ENCODE results near the gene RNF151. TPM values are rescaled to one million over a fixed set of nuclear protein-coding genes. Genes with fewer than 3 reads are reported as not detected.

Gene RNF151
- total and polyA plus RNA-seq, 2 of the 13 experiments (the other 11 are each of a cell fraction or from before 2014, with no cell fraction given): not detected

GRCh38 chr16:2003827-2004641, 37.4 kb downstream of the RNF151 start (continued):
- TF ChIP-seq, protein P1, sequence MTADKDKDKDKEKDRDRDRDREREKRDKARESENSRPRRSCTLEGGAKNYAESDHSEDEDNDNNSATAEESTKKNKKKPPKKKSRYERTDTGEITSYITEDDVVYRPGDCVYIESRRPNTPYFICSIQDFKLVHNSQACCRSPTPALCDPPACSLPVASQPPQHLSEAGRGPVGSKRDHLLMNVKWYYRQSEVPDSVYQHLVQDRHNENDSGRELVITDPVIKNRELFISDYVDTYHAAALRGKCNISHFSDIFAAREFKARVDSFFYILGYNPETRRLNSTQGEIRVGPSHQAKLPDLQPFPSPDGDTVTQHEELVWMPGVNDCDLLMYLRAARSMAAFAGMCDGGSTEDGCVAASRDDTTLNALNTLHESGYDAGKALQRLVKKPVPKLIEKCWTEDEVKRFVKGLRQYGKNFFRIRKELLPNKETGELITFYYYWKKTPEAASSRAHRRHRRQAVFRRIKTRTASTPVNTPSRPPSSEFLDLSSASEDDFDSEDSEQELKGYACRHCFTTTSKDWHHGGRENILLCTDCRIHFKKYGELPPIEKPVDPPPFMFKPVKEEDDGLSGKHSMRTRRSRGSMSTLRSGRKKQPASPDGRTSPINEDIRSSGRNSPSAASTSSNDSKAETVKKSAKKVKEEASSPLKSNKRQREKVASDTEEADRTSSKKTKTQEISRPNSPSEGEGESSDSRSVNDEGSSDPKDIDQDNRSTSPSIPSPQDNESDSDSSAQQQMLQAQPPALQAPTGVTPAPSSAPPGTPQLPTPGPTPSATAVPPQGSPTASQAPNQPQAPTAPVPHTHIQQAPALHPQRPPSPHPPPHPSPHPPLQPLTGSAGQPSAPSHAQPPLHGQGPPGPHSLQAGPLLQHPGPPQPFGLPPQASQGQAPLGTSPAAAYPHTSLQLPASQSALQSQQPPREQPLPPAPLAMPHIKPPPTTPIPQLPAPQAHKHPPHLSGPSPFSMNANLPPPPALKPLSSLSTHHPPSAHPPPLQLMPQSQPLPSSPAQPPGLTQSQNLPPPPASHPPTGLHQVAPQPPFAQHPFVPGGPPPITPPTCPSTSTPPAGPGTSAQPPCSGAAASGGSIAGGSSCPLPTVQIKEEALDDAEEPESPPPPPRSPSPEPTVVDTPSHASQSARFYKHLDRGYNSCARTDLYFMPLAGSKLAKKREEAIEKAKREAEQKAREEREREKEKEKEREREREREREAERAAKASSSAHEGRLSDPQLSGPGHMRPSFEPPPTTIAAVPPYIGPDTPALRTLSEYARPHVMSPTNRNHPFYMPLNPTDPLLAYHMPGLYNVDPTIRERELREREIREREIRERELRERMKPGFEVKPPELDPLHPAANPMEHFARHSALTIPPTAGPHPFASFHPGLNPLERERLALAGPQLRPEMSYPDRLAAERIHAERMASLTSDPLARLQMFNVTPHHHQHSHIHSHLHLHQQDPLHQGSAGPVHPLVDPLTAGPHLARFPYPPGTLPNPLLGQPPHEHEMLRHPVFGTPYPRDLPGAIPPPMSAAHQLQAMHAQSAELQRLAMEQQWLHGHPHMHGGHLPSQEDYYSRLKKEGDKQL (CRISPR knock-in tag; IDR thresholded peaks at IDR 0.05; ENCODE audit: low read depth): no peak
- TF ChIP-seq CBX1 (IDR thresholded peaks at IDR 0.05; ENCODE audit: low read depth) (no peak), HOXA7 (CRISPR knock-in tag; IDR thresholded peaks at IDR 0.05) (no peak), RBM39 (IDR thresholded peaks at IDR 0.05; ENCODE audit: low read depth, low read length, poor library complexity, severe bottlenecking) (peak; percentile 86), WIZ (CRISPR knock-in tag; IDR thresholded peaks at IDR 0.05) (no peak), ZBTB7A (CRISPR knock-in tag; IDR thresholded peaks at IDR 0.05) (no peak), ZNF317 (CRISPR knock-in tag; IDR thresholded peaks at IDR 0.05) (no peak), ZNF180 (CRISPR knock-in tag; IDR thresholded peaks at IDR 0.05; ENCODE audit: borderline replicate concordance, low read depth) (no peak), HOXA9 (CRISPR knock-in tag; IDR thresholded peaks at IDR 0.05; ENCODE audit: borderline replicate concordance) (no peak), CREB1 (IDR thresholded peaks at IDR 0.05) (no peak), CREB1 (CRISPR knock-in tag; IDR thresholded peaks at IDR 0.05) (no peak), MAX (IDR thresholded peaks at IDR 0.05) (peak; percentile 63; the same call in 1 of the 2 replicates), ZNF17 (CRISPR knock-in tag; IDR thresholded peaks at IDR 0.05) (no peak)
- TF ChIP-seq, protein P2, sequence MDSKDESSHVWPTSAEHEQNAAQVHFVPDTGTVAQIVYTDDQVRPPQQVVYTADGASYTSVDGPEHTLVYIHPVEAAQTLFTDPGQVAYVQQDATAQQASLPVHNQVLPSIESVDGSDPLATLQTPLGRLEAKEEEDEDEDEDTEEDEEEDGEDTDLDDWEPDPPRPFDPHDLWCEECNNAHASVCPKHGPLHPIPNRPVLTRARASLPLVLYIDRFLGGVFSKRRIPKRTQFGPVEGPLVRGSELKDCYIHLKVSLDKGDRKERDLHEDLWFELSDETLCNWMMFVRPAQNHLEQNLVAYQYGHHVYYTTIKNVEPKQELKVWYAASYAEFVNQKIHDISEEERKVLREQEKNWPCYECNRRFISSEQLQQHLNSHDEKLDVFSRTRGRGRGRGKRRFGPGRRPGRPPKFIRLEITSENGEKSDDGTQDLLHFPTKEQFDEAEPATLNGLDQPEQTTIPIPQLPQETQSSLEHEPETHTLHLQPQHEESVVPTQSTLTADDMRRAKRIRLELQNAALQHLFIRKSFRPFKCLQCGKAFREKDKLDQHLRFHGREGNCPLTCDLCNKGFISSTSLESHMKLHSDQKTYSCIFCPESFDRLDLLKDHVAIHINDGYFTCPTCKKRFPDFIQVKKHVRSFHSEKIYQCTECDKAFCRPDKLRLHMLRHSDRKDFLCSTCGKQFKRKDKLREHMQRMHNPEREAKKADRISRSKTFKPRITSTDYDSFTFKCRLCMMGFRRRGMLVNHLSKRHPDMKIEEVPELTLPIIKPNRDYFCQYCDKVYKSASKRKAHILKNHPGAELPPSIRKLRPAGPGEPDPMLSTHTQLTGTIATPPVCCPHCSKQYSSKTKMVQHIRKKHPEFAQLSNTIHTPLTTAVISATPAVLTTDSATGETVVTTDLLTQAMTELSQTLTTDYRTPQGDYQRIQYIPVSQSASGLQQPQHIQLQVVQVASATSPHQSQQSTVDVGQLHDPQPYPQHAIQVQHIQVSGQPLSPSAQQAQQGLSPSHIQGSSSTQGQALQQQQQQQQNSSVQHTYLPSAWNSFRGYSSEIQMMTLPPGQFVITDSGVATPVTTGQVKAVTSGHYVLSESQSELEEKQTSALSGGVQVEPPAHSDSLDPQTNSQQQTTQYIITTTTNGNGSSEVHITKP (CRISPR knock-in tag; IDR thresholded peaks at IDR 0.05; ENCODE audit: low read depth): peak; percentile 15; the same call in 1 of the 2 replicates
- TF ChIP-seq, protein P3, sequence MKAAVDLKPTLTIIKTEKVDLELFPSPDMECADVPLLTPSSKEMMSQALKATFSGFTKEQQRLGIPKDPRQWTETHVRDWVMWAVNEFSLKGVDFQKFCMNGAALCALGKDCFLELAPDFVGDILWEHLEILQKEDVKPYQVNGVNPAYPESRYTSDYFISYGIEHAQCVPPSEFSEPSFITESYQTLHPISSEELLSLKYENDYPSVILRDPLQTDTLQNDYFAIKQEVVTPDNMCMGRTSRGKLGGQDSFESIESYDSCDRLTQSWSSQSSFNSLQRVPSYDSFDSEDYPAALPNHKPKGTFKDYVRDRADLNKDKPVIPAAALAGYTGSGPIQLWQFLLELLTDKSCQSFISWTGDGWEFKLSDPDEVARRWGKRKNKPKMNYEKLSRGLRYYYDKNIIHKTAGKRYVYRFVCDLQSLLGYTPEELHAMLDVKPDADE (CRISPR knock-in tag; IDR thresholded peaks at IDR 0.05): no peak
- TF ChIP-seq, protein P4, sequence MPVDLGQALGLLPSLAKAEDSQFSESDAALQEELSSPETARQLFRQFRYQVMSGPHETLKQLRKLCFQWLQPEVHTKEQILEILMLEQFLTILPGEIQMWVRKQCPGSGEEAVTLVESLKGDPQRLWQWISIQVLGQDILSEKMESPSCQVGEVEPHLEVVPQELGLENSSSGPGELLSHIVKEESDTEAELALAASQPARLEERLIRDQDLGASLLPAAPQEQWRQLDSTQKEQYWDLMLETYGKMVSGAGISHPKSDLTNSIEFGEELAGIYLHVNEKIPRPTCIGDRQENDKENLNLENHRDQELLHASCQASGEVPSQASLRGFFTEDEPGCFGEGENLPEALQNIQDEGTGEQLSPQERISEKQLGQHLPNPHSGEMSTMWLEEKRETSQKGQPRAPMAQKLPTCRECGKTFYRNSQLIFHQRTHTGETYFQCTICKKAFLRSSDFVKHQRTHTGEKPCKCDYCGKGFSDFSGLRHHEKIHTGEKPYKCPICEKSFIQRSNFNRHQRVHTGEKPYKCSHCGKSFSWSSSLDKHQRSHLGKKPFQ (CRISPR knock-in tag; IDR thresholded peaks at IDR 0.05; ENCODE audit: insufficient replicate concordance): no peak

All from HepG2 (cell line).